ENCODE measurements around the gene CFL2.

CFL2 gene

DNA sequence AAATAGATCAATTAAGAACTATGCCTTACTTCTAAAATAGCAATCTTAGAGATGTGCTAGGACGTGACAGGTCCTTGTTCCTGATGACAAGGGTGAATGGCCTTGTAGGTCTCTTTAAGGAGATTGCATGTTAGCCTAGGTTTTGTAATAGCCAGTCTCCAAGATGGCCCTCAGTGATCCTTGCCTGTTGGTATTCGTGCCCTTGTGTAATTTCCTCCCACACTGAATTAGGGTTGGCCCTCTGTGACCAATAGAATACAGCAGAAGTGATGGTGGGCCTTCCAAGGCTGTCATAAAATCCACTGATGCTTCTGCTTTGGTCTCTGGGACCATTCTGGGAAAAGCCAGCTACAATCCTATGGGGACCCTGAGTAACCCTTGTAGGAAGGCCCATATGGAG is 46.3 kb downstream of the CFL2 start:
- no peak for DNase-seq

DNA sequence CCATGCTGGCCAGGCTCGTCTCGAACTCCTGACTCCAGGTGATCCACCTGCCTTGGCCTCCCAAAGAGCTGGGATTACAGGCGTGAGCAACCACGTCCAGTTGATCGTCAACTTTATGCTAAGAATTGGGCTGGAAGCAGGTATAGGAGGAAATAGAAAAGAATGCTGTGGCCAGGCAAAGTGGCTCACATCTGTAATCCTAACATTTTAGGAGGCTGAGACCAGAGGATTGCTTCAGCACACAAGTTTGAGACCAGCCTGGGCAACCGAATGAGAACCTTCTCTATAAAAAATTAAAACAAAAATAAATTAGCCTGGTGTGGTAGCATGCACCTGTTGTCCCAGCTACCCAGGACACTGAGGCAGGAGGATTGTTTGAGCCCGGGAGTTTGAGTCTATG is 47.4 kb downstream of the CFL2 start:
- DNase-seq: no peak

DNA sequence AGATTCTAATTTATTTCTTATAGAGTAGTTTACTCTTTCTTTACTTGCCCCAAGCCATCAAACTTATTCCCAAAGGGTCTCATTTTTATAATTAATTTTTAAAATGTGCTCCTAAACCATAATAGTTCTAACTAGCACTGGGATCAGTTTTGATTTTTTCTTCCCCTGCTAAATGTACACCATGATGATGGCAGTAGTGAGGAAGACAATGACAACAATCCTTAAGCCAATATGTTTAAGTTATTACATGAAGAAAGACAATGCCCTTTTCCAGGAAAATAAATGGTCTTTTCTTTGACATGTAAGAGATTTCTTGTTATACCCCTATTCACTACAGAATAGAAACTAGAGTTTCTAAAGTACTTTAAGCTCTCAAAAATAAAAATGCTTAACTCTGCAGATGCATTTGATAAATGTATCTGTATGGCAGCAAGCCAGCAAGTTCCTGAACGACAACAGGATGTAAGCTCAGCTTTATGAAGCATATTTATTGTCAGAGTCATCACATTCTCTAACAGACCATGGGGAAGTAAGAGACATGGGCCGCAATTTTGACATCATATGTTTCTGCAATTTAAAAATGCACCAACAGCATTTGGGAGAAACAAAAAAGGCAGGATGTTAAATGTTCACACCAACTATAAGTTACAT is 48.5 kb downstream of the CFL2 start:
- no peak for DNase-seq

DNA sequence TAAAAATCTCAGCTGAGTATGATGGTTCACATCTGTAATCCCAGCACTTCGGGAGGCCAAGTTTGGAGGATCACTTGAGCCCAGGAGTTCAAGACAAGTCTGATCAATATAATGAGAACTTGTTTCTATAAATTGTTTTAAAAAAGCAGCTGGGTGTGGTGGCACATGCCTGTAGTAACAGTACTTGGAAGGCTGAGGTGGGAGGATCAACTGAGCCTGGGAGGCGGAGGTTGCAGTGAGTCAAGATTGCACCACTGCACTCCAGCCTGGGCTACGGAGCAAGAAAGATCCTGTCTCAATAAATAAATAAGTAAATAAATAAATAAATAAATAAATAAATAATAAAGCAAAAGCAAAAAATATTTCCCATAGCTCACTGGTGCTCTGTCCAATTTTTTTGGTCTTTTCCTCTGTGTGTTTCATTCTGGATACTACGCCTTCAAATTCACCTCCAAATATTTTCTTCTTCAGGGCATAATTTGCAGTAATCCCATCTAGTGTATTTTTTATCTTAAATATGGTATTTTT is 51.8 kb downstream of the CFL2 start:
- DNase-seq: no peak

DNA sequence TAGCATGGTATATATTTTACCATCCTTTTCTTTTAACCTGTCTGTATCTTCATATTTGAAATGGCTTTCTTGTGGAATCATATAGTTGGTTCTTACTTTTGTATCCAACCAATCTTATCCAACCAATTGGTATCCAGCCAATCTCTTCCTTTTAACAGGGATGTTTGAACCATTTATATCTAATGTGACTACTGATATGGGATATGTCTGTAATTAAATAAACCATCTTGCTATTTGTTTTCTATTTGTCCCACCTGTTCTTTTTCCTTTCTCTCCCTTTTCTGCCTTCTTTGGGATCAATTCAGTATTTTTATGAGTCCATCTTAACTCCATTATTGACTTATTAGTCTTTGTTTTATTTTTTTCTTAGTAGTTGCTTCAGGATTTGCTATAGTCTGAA is 53.6 kb downstream of the CFL2 start:
- DNase-seq: no peak
